Activated CD8-positive, alpha-beta memory T cell treated with anti-CD3 and anti-CD28 coated beads for 48 hours (primary cell): ENCODE data around the gene PRCD.

ENCODE experiments used
- DNase-seq, 3 experiments: peaks; one replicate each; pipeline ENCODE4 v3.0.0-alpha.2; 2020; ENCODE audit warnings: low read depth in 2 of 3, low spot score in 2 of 3

Gene PRCD

DNA sequence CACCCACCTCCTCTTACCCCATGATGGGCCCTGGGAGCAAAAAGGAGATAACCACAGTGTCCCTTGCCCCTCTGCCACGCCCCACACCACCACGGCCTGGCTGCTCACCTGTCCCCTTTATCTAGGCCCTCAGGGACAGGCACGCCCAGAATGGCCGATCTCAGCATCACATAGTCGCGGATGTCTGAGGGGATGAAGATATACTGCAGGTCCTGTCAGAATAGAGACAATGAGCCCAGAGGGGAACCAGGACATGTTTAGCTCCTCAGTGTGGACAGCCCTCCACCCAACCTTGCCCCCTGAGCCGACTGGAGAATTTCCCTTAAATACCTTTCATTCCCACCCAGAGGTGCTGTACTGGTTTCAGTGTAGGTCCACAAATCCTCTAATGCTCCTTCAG, 30.6 kb downstream of the PRCD start:
- no peak for DNase-seq

DNA sequence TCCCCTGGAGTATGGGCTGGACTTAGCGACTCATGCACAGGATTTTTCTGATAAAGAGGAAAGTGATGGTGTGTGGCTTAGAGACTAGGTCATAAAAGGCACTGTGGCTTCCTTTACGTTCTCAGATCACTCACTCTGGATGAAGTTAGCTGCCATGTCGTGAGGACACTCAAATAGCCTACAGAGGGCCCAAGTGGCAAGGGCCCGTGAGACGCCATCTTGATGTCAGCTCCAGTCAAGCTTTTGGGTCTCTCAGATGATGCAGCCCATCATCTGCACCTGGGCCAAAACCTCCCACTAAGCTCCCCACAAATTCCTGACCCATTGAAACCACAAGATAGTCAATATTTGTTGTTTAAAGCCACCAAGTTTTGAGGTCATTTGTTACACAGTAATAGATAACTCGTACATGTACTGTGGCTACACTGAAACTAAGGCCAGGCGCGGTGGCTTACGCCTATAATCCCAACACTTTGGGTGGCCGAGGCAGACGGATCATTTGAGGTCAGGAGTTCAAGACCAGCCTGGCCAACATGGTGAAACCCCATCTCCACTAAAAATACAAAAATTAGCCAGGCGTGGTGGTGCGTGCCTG, 31.1 kb downstream of the PRCD start:
- no peak for DNase-seq

DNA sequence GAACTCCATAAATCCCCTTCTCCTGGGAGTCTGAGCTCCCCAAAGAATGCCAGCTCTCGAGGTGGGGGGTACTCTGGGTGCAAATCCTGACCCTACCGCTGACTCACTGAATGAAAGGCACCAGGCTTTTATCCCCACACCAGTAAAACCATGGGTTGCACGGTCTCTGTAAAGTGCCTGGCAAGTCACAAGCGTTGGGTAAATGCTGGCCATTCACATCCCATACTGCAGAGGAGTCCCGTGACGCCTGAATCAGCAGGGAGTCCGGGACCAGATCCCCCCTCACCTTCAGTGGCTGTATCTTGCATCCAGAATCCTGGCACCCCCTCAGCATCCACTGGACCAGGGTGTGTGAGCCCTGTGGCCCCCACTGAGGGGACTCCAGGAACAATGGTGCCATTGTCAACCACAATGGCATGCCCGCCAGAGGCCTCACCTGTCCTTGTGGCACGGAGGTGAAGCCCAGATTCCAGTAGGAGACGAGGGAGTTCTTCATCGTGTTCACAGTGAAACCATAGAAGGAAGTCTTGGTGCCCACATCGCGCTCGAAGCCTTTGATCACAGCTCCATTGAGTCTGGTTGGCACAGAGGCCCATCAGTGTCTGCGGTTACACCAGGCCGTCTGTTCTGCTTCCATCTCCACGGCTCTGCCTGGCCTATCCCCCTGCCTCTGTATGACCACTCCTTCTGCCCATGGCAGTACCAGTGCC, 32.5 kb downstream of the PRCD start:
- no peak for DNase-seq

DNA sequence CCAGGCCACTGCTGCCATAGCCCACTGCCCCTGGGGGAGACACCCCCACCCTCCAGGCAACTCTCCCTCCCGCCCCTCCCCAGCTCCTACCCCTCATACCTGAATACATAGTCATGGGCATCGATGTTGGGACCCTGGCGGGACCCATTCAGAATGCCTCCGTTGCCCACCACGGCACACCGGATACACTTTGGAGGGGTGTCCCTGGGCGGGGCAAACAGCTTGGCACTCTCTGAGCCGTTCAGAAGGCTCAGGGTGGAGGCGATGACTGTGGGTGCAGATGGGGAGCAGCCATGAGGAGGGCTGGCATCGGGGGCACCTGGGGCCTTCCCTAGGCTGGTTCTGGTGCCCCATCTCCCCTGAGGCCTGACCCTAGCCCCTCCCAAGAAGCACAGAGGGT, 33.3 kb downstream of the PRCD start:
- DNase-seq, result no peak

DNA sequence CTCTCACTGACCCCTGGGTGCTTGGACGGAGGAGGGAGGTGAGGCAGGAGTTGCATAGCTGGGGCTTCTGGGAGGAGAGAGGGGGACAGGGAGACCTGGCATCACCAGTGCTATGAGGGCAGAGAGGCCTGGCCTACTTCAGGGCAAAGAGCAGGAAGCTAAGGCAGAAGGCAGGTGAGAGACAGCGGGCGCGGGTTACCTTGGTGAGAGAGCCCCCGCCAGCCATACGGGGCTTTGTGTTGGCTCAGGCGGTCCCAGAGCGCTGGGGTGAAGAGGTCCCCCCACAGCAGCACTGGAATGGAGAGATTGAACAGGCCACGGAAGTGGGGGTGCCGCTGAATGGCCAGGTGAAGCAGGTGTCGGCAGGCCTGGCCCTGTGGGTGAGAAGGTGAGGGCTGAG, 34.3 kb downstream of the PRCD start:
- DNase-seq, result no peak

DNA sequence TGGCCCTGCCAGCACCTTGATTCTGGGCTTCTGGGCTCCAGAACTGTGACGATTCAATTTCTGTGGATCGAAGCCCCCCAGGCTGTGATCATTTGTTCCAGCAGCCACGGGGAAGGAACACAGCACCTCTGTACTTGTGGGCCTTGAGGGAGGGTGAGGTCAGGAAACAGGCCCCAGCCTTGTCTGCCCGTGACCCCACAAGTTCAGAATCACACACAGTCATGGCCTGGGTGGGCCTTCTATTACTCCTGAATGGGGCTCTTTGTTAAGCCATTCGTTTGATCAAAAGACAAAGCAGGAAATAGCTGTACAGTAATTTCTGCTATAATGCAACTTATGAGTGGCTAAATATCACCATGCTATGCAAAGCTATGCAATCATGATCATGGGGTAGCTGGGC, 35.7 kb downstream of the PRCD start:
- DNase-seq, result no peak

DNA sequence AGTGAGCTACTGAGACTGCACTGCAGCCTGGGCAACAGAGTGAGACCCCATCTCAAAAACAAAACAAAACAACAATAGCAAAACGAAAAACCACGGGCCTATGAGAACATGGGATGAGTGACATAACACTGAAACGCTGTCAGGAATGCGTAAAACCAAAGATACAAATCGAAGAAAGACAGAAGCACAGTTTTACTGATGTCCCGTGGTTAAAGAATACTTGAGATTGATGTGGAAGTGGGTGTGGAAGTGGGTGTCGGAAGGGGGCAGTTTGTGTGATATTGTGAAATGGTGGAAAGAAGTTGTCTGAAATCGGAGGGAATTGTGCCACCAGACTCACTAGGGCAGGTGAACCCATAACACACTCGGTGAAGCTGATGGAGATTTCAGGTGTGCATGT, 36.3 kb downstream of the PRCD start:
- DNase-seq, result no peak

DNA sequence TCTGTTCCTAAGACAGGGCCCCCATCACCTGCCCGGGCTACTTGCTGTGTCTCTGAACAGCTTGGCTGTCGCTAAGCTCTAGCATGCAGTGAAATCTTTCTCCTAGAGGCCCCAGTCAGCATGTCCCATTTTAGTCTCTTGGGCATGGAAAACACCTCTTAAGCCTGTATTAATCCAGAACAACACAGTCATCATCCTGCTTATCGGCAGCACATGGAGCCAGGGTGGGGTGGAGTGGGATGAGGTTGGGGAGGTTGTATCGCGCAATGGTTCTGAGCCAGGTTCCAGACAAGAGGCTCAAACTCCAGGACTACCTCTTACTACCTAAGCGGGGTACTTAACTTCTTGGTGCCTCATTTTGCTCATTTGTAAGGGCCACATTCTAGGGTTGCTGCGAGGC, 38.0 kb downstream of the PRCD start:
- DNase-seq, result no peak

DNA sequence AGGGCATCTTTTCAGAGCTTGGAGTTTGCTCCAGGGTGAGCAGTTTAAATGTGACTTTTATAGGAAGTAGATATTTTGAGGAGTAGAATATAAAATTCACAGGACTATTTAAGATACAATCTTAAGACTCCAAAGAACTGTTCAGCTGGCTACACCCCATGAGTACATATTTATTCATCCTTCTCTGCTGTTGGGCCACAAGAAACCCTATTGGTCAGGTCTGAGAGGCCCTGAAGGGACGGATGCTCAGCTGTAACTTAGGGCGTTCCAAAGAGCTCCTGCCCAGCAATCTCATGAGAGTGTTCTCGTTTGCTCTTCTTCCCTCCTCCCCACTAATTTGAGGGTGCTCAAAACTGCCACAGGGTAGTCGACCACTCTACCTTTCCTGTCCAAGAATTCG, 38.5 kb downstream of the PRCD start:
- no peak for DNase-seq

DNA sequence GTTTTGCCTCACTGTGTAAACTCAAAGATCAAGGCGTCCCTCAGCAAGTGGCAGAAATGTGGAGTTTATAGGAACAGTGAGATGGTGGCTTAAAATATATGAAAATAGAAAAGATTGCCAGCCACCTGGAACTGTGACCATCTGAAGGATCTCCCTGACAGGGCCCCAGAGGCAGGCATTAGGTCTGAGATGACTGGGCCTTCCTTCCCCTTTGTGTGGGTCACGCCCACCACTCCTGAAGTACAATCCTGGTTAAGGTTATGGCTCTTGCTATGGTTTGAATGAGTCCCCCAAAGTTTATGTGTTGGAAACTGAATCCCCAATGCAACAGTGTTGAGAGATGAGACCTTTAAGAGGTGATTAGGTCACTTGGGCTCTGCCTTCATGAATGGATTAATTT, 39.4 kb downstream of the PRCD start:
- DNase-seq, result no peak

DNA sequence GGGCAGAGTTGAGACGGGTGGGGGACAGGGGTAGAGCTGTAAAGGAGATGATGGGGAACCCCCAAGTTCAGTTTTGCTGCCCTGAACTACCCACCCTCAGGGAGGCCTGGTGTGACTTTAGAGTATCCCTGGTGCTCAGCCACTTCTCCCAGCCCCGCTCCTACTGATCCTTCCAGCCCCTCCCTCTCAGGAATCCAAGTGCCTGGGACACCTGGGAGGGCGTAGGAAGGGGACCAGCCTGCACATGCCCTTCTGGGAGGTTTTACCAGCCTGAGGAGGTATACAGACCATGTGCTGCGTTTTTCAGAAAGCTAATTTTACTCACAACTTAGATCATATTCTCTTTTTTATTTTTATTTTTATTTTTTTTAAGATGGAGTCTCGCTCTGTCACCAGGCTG, 41.7 kb downstream of the PRCD start:
- DNase-seq, result no peak

DNA sequence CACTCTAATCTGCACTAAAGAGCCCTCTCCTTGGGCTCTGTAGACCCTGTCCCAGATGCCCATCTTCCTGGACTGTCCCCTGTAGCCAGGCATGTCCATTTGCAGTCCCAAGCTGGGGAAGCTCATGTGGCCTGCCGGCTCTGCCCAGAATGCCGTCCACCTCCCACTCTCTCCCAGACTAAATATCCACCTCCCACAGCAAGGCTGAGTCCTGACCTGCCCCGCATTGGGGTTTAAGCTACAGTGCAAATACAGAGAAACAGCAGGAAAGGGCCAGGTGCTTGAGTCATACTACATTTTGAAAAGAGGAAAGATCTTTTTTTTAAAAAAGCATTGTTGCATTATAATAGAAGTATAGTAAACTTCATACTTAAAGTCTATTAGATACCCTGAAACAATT, 42.8 kb downstream of the PRCD start:
- no peak for DNase-seq

DNA sequence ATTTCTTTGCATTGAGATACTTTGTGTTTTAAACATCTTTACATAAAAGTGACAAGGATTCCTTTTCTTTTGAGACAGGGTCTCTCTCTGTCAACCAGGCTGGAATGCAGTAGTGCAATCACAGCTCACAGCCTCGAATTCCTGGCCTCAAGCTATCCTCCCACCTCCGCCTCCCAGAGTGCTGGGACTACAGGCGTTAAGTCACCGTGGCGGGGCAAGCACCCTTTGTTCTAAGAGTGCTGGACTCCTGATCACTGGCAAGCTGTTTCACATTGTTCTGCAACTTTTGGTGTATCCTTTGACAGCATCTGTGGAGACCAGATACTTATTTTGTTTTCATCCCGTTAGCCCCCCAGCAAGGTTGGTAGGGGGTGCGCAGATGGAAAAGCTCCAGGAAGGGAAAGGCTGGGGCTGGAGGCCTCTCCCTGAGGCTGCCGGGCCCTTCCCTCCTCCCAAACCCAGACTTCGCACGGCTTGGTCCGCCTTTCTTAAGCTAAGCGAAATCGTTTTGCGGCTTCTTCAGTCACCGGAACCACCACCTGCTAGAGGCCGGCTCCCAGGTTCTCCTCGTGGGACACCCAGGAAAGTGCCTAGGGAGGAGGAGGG, 44.7 kb downstream of the PRCD start:
- no peak for DNase-seq

DNA sequence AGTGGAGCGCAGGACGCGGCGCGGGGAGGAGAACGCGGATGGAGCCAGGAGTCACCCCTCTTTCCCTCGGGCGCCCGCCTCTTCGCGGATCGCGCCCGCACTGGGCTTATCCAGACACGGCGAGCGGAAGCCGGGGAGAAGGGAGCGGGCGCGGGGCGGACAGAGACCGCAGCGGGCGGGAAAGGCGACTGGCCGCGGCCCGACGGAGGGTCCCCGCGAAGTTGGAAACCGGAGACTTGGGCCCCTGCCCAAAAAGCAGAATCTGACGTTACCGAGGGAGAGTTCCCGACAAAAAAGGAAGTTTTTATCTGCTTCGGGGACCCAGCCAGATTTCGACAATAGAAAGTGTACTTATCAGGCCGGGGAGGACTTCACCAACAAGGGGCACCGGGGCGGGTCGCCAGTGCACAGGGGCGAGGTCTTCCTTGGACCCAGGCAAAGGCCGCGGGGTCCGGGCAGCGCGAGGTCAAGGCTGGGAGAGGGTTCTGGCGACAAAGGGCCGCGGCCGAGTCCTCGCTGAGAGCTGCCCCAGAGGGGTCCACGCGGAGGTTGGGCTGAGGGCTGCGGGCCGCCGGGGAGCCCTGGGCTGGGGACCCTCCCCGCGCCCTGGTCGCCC, 45.3 kb downstream of the PRCD start:
- no peak for DNase-seq

DNA sequence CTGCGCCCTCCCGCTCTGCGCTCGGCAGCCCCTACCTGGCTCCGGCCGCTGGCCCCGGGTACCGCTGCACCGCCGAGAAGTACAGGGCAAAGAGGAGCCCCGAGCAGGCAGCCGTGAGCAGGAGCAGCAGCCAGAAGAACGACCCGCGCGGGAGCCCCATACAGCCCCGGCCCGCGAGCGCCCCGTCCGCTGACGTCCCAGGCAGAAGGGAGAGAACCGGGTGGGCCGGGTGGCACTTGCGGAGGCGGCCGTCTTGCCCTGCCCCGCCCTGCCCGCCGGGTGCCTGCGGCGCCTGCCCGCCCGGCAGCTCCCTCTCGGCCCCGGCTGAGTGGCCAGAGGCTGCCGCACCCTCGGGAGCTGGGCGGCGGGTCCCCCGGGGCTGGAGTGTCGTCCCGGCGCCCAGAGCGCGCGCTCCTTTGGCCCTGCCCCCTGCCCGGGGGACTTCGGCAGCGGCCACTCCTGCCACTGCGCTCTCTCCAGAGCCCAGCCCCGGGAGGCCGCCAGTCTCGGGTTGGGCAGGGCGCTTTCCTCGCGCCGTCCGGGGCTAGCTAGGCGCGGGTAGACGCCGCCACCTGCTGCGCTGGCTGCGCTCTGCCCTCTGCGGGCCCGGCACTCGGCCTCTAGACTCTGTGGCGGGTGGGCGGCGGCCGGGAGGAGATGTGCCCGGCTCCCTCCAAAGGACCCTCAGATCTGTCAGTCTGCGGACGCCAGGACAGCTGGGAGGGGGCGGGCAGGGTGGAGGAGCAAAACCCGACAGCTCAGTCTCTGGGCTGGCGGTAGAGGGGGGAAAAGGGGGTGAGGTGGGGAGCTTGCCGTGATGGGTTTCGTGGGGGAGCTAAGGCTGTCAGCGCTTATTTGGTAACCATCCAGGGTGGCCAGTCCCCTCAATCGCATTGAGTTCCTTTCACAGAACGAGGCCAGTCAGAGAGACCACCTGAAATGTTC, 46.1 kb downstream of the PRCD start, which contains the start of gene ST6GALNAC2:
Gene ST6GALNAC2 (minus strand): TSS at position 212 of the 945 bp plus-strand sequence. CDS start 52 bp downstream, at position 160.
- no peak for DNase-seq

DNA sequence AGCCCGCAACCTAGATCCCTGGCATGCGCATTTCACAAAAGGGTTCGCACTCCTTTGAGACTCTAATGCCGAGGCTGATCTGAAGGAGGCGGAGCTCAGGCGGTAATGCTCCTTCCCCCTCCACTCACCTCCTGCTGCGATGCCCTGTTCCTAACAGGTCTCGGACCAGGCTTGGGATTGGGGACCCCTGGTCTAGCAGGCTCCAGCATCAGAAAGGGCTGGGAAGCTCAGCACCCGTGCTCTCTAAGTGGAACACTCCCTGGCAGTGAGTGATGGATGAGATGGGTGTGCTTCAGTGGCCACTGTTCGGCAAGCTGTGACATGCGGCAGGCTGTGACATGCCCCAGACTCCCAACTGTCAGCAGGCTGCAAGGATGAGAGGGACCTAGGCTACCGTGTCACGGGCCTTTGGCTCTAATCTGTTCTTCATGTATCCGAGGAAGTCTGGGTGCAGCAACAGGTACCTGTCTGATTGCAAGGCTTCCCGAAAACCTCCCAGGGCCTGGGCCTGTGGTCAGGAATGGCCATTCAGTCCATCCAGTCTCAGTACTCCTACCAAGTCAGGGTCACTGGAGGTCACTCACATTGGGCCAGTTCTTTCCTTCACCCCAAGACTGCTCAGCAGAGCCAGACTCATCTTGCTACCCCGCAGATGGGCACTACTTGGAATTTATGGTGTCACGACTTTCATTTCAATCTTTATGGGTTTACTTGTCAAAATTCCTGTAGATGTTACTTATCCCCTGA, 47.1 kb downstream of the PRCD start:
- no peak for DNase-seq

DNA sequence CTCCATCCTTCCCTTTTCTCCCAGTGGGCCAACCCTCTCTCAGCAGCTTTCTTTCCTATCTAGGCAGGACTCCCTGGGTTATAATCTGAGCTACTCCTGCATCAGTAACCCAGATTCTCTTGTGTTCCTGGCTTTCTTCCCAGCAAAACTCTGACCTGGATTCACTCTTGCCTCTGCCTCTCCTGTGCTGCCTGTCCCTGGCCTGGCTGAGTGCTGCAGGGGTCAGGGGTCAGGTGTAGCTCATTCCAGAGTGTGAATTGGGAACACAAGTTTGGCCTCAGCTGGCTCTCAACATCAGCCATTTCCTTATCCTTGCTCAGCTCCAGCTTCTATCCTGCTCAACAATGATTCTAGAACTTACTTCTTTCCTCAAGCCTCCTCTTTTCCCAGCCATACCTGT, 48.3 kb downstream of the PRCD start:
- no peak for DNase-seq

DNA sequence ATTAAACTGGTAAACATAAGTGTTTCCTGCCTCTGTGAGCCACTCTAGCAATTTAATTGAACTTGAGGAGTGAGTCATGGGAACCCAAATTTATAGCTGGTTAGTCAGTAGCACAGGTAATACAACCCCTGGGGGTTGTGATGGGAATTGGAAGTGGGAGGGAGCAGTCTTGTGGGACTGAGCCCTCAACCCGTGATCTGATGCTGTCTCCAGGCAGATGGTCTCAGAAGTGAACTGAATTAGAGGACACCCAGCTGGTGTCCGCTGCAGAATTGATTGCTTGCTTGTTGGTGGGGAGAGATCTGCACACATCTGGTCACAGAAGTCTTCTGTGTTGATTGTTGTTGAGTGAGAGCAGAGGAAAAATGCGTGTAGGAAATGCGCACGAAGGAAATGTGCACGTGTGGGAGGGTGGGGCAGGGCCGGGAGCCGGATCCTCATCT, 53.6 kb downstream of the PRCD start:
- no peak for DNase-seq

DNA sequence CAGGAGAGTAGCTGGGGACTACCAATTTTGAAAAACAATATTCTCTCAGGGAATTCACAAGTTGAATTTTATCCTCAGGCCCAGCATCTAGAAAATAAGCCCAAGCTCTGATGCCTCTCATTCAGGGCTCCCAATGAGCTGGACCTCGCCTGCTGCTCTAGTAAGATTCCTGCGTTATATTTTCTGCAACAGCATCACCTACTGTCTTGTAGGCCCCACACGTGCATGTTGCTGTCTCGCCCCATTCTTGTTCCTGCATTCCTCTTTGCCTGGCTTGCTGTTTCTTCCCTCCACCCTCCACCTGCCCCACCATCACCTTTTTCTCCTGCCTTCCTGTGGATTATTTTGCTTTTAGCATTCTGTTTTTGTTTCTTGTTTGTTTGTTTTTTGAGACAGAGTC, 54.1 kb downstream of the PRCD start:
- no peak for DNase-seq

DNA sequence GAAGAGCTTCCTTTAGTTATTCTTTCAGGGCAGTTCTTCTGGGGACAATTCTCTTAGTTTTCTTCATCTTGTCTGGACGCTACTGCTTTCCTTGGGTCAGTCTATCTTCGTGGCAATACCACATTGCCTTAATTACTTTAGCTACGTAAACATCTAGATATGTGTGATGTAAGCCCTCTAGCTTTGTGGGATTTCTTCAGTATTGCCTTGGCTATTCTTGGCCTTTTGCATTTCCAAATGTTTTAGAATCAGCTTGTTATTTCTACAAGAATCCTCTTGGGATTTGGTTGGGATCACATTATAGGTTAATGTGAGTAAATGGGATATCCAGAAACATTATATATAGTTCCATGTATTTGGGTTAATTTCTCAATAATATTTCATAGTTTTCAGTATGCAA, 54.8 kb downstream of the PRCD start:
- DNase-seq, result no peak
